SK-N-SH (cell line): Measurements from ENCODE around the gene STAMBP. TPM values are rescaled to one million over a fixed set of nuclear protein-coding genes. Genes with fewer than 3 reads are reported as not detected.

ENCODE experiments used
- CTCF ChIA-PET: fragments of 300-600, 350-600 bp; formaldehyde crosslinking; extraction: SDS; loops from one replicate; lab custom pipeline; 2021; lab: Yijun Ruan, JAX
- POLR2A ChIA-PET: fragments of 350-600 bp; sonication (Branson Sonifier 250); formaldehyde crosslinking; extraction: SDS; loops from one replicate; lab custom pipeline; 2020; ENCODE audit warnings: antibody characterized with exemption, inconsistent platforms; lab: Yijun Ruan, JAX
- DNase-seq: peaks from one replicate; pipeline ENCODE4 v3.0.0; 2012
- H2AFZ ChIP-seq: fragments of 200-600 bp; sonication (generic); 2 replicates; pipeline ENCODE4 v1.8.1; 2016; ENCODE audit warnings: antibody characterized with exemption, mild to moderate bottlenecking, low read depth
- H3F3A ChIP-seq: fragments of 200-600 bp; sonication (generic); replicated peaks from 2 replicates; pipeline ENCODE3; 2016; ENCODE audit warnings: antibody characterized with exemption, mild to moderate bottlenecking; ENCODE audit not compliant: insufficient read depth
- H3K27ac ChIP-seq, 2 experiments: fragments of 200-500 bp in 1 of 2; fragments of 200-600 bp in 1 of 2; sonication (Bioruptor generic) in 1 of 2; sonication (generic), shearing (Covaris generic) in 1 of 2; 2 replicates each; pipeline versions ENCODE4 v1.5.1 to v1.6.1; 2014 to 2016; ENCODE audit warnings: low read depth in 2 of 2, inconsistent platforms in 1 of 2, low read length in 1 of 2, mild to moderate bottlenecking in 1 of 2, mixed read lengths in 1 of 2
- H3K27me3 ChIP-seq: fragments of 200-600 bp; sonication (generic), shearing (Covaris generic); 2 replicates; pipeline ENCODE4 v1.6.1; 2016; ENCODE audit warnings: mixed run types; ENCODE audit not compliant: insufficient read depth
- H3K36me3 ChIP-seq, 2 experiments: fragments of 200-500 bp in 1 of 2; fragments of 200-600 bp in 1 of 2; sonication (Bioruptor generic) in 1 of 2; sonication (generic) in 1 of 2; replicated peaks in 1 of 2; 2 replicates each; pipeline versions ENCODE3 to v1.5.1; 2014 to 2016; ENCODE audit warnings: low read length in 1 of 2, mild to moderate bottlenecking in 1 of 2; ENCODE audit not compliant: insufficient read depth in 2 of 2, control insufficient read depth in 1 of 2
- H3K4me1 ChIP-seq, 2 experiments: fragments of 200-500 bp in 1 of 2; fragments of 200-600 bp in 1 of 2; sonication (Bioruptor generic) in 1 of 2; sonication (generic), shearing (Covaris generic) in 1 of 2; 2 replicates each; pipeline versions ENCODE4 v1.5.1 to v1.6.1; 2014 to 2016; ENCODE audit warnings: low read depth in 1 of 2, low read length in 1 of 2, mixed run types in 1 of 2; ENCODE audit not compliant: insufficient read depth in 2 of 2, control insufficient read depth in 1 of 2
- H3K4me2 ChIP-seq: fragments of 200-600 bp; sonication (generic), shearing (Covaris generic); 2 replicates; pipeline ENCODE4 v1.6.1; 2017; ENCODE audit warnings: mixed run types
- H3K4me3 ChIP-seq, 2 experiments: fragments of 200-500 bp in 1 of 2; fragments of 200-600 bp in 1 of 2; sonication (Bioruptor generic) in 1 of 2; sonication (generic), shearing (Covaris generic) in 1 of 2; 2 replicates each; pipeline versions ENCODE4 v1.5.1 to v1.8.1; 2014 to 2016; ENCODE audit warnings: low read depth in 2 of 2, inconsistent platforms in 1 of 2, low read length in 1 of 2, mild to moderate bottlenecking in 1 of 2, mixed read lengths in 1 of 2, moderate library complexity in 1 of 2
- H3K79me2 ChIP-seq: fragments of 200-600 bp; sonication (generic); 2 replicates; pipeline ENCODE4 v1.8.1; 2017; ENCODE audit warnings: mild to moderate bottlenecking; ENCODE audit not compliant: insufficient read depth
- H3K9ac ChIP-seq: fragments of 200-600 bp; sonication (generic); 2 replicates; pipeline ENCODE4 v1.6.1; 2017; ENCODE audit warnings: mixed run types
- H3K9me2 ChIP-seq: fragments of 200-600 bp; sonication (generic); 2 replicates; pipeline ENCODE4 v1.6.1; 2017; ENCODE audit warnings: mixed run types
- H3K9me3 ChIP-seq: fragments of 200-600 bp; sonication (generic); 2 replicates; pipeline ENCODE4 v1.6.1; 2017; ENCODE audit warnings: mixed run types, mild to moderate bottlenecking, moderate library complexity
- H4K20me1 ChIP-seq: fragments of 200-600 bp; sonication (generic); 2 replicates; pipeline ENCODE4 v1.6.1; 2017; ENCODE audit warnings: mild to moderate bottlenecking, mixed run types; ENCODE audit not compliant: insufficient read depth
- ELF1 ChIP-seq: IDR thresholded peaks from 2 replicates; pipeline ENCODE4 v1.4.0; 2012
- EP300 ChIP-seq, 2 experiments: IDR thresholded peaks; 2 replicates each; pipeline versions ENCODE4 v1.4.0 to v1.6.1; 2012; ENCODE audit warnings: borderline replicate concordance in 1 of 2, low read depth in 1 of 2, low read length in 1 of 2
- GATA2 ChIP-seq: sonication (generic); formaldehyde crosslinking; IDR thresholded peaks from 2 replicates; pipeline ENCODE4 v1.5.0; 2020; ENCODE audit warnings: mild to moderate bottlenecking, missing genetic modification reagents
- NFIC ChIP-seq: IDR thresholded peaks from 2 replicates; pipeline ENCODE4 v1.4.0; 2012; ENCODE audit warnings: borderline replicate concordance
- RCOR1 ChIP-seq: fragments of 150-350 bp; IDR thresholded peaks from 2 replicates; pipeline ENCODE4 v1.6.1; 2017; ENCODE audit warnings: antibody characterized with exemption, low read length
- RFX5 ChIP-seq: IDR thresholded peaks from 2 replicates; pipeline ENCODE4 v1.6.1; 2012; ENCODE audit warnings: mild to moderate bottlenecking, improper control_type of control experiment, low read length
- RXRA ChIP-seq: IDR thresholded peaks from 2 replicates; pipeline ENCODE4 v1.4.0; 2012; ENCODE audit warnings: low read depth, mild to moderate bottlenecking, borderline replicate concordance
- WGBS: methylation state at CpG from one replicate; pipeline ENCODE4 v1.1.6; 2017; ENCODE audit warnings: low lambda C conversion rate; 5-methylcytosine and 5-hydroxymethylcytosine counted together
- polyA plus RNA-seq, 3 experiments: library from polyadenylated mRNA; depleted of rRNA; stranded (reverse); fragments of >200 nt; gene quantifications; 2 replicates each; pipeline ENCODE4 v1.2.3, GENCODE V29; 2012
- TF ChIP-seq, protein P1 (sequence below): fragments of 150-350 bp; IDR thresholded peaks from 2 replicates; pipeline ENCODE4 v1.6.1; 2017; ENCODE audit warnings: antibody characterized with exemption, low read length, low read depth, borderline replicate concordance
- TF ChIP-seq, protein P2 (sequence below): fragments of 150-350 bp; IDR thresholded peaks from 2 replicates; pipeline ENCODE4 v1.6.1; 2016; ENCODE audit warnings: mild to moderate bottlenecking, low read depth, low read length

Gene STAMBP
- polyA plus RNA-seq, 1 of the 3 experiments (the other 2 are of a cell fraction): 42.2 TPM

DNA sequence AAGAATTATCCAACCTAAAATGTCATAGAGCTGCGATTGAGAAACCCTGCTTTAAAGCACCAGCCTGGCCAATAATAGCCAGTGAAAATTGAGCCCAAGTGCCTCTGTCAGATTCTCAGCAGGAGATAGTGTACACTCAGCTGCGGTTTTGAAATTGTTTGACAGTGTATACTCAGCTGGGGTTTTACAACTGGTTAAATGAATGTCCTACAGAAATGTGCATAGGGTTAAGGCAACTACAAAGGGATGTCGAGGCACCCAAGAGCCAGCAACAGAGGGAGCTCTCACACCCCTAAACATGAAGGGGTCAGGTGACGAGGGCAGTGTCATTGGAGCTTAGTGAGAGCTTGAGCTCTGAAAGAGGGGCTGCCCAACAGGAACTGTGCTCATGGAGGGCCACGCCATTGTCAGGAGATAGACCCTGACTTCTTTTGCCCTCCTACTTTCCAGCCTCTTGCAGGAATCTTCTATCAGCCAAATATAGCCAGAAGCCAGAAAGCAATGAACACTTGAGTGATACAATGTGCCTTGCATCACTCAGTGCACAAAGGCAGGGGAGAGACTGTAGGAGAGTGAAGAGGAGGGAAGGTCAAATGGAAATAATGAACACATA is 79.2 kb downstream of the STAMBP start (continued):
- TF ChIP-seq, protein P1, sequence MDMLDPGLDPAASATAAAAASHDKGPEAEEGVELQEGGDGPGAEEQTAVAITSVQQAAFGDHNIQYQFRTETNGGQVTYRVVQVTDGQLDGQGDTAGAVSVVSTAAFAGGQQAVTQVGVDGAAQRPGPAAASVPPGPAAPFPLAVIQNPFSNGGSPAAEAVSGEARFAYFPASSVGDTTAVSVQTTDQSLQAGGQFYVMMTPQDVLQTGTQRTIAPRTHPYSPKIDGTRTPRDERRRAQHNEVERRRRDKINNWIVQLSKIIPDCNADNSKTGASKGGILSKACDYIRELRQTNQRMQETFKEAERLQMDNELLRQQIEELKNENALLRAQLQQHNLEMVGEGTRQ: no peak
- TF ChIP-seq, all 33 proteins: peak for 3

DNA sequence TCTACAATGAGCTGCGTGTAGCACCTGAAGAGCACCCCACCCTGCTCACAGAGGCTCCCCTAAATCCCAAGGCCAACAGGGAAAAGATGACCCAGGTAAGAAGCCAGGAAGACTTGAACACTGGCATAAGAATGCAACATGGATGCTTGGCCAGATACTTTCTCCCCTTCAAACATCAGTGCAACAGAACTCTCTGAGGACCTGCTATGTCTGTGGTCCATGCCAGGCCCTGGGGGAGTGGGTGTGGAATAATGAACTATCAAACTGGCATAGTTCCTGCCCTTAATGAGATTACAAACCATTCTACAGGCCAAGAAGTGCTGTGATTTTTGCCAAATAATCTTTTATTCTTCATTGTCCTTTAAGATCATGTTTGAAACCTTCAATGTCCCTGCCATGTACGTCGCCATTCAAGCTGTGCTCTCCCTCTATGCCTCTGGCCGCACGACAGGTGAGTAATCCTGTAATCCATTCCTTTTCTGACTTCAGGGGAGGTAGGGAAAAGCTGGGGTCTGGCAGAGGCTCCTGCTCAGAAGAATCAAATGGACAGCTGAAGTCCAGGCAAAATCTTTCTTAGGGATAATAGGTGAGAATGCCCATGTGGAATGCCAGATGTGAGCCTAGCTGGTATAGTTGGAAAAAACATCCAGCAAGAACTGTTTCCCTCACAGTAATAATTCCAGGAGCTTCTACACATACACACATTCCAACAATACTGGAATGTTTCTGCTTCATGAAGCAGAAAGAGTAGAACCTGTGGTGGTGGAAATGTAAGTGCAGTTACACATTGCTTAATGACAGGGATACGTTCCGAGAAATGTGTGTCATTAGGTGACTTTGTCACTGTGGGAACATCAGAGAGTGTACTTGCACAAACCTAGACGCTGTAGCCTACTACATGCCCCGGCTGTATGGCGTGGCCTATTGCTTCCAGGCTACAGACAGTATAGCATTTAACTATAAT is 80.2 kb downstream of the STAMBP start:
- H3K27ac ChIP-seq: no peak overlapping the region

More for the DNA sequence above, 80.2 kb downstream of the STAMBP start:
- ChIA-PET CTCF (interaction anchor here (1.8 to 1.9 kb wide), 2 partner anchors 12 to 341 kb away, joined by 4 read pairs; no protein-coding TSS in a partner anchor), POLR2A (no interaction called here)
- Histone ChIP-seq H3K36me3 (no peaks in the 10 kb centered on the region), H3F3A (no peaks in the 10 kb centered on the region), H3K4me1 (peaks cover 0 to 7% of the 10 kb centered on the region in 2 experiments; a peak in 1 of 4 replicates), H3K27me3 (no peaks in the 10 kb centered on the region), H3K9ac (no peak overlapping the region), H3K4me3 (no peak overlapping the region), H3K9me3 (no peaks in the 10 kb centered on the region), H2AFZ (no peak overlapping the region), H3K79me2 (no peaks in the 10 kb centered on the region), H4K20me1 (no peaks in the 10 kb centered on the region), H3K9me2 (0 out of 2 replicates have a peak, but pooled peaks cover 3% of the 10 kb centered on the region), H3K4me2 (no peak overlapping the region)
- TF ChIP-seq RCOR1 (no peak), RXRA (no peak), ELF1 (no peak), RFX5 (no peak), NFIC (no peak), GATA2 (CRISPR knock-in tag) (no peak), EP300 (IDR thresholded peaks at IDR 0.05; ENCODE audit: borderline replicate concordance in 1 of 2, low read depth in 1 of 2, low read length in 1 of 2) (no peak)
- TF ChIP-seq, protein P1: no peak
- TF ChIP-seq, protein P2, sequence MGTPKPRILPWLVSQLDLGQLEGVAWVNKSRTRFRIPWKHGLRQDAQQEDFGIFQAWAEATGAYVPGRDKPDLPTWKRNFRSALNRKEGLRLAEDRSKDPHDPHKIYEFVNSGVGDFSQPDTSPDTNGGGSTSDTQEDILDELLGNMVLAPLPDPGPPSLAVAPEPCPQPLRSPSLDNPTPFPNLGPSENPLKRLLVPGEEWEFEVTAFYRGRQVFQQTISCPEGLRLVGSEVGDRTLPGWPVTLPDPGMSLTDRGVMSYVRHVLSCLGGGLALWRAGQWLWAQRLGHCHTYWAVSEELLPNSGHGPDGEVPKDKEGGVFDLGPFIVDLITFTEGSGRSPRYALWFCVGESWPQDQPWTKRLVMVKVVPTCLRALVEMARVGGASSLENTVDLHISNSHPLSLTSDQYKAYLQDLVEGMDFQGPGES: no peak
- 83% methylated on average over 10 of the region's 10 CpGs for WGBS
- DNase-seq: no peak
